ENCODE results near the gene GPRC5A. TPM values are rescaled to one million over a fixed set of nuclear protein-coding genes. Genes with fewer than 3 reads are reported as not detected.

The GPRC5A gene
- total RNA-seq, 1 donor from 2014 or later: 28.7 TPM

DNA sequence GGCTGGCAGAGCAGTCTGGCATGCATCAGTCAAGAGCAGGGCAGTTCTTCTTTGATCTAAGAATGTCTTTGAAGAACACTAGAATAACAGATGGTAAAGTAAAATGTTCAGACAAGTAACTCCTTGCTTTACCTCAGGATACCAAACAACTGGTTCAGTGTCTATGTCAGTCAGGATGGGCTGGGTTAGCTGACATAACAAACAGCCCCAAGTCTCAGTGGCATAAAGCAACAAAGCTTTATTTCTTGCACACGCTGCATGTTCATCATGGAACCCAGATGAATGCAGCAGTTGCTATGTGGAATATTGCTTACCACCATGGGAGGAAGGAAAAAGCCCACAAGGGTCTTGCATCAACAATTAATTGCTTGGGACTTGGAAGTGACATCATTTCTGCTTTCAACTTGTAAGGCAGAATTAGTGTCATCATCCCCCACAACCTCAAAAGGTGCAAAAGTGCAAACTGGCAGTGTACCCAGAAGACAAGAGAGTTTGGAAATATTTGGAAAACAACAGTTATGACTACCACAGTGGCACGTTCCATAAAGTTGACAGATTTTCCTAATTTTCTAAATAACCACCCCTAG, 39.4 kb downstream of the GPRC5A start:
- no peak overlapping the region for H3K4me3 ChIP-seq (ENCODE audit: low read depth, low read length)
- H3K36me3 ChIP-seq (ENCODE audit: control insufficient read depth, insufficient read depth, low read length): no peaks in the 10 kb centered on the region
- no peaks in the 10 kb centered on the region for H3K27me3 ChIP-seq (ENCODE audit: control insufficient read depth, insufficient read depth, low read length)
- TF ChIP-seq, protein P1, sequence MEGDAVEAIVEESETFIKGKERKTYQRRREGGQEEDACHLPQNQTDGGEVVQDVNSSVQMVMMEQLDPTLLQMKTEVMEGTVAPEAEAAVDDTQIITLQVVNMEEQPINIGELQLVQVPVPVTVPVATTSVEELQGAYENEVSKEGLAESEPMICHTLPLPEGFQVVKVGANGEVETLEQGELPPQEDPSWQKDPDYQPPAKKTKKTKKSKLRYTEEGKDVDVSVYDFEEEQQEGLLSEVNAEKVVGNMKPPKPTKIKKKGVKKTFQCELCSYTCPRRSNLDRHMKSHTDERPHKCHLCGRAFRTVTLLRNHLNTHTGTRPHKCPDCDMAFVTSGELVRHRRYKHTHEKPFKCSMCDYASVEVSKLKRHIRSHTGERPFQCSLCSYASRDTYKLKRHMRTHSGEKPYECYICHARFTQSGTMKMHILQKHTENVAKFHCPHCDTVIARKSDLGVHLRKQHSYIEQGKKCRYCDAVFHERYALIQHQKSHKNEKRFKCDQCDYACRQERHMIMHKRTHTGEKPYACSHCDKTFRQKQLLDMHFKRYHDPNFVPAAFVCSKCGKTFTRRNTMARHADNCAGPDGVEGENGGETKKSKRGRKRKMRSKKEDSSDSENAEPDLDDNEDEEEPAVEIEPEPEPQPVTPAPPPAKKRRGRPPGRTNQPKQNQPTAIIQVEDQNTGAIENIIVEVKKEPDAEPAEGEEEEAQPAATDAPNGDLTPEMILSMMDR (IDR thresholded peaks at IDR 0.05; ENCODE audit: insufficient read depth, low read length, poor library complexity, severe bottlenecking): no peak
- no peak for DNase-seq (ENCODE audit: low read depth)

DNA sequence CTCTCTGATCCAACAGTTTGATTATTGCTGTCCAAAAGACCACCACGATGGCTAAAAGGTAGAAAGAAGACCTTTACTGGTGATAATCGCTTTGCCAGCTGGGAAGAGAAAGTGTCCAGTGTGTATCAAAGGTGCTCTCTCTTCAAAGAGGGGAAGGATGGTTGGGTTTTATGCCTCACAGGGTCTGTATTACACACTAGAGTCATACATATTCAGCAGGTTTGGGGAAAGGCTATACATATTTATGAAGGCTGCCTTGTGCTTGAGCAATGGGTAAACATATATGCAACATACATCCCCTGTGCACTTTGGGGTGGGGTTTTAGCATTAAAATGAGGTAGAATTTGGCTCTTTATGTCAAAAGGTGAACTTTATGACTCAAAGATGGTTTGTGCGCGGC, 42.4 kb downstream of the GPRC5A start:
- Histone ChIP-seq H3K27me3 (ENCODE audit: control insufficient read depth, insufficient read depth, low read length) (no peaks in the 10 kb centered on the region), H3K36me3 (ENCODE audit: control insufficient read depth, insufficient read depth, low read length) (no peaks in the 10 kb centered on the region), H3K4me3 (ENCODE audit: low read depth, low read length) (no peak overlapping the region)
- TF ChIP-seq, protein P1 (IDR thresholded peaks at IDR 0.05; ENCODE audit: insufficient read depth, low read length, poor library complexity, severe bottlenecking): no peak
- no peak for DNase-seq (ENCODE audit: low read depth)

DNA sequence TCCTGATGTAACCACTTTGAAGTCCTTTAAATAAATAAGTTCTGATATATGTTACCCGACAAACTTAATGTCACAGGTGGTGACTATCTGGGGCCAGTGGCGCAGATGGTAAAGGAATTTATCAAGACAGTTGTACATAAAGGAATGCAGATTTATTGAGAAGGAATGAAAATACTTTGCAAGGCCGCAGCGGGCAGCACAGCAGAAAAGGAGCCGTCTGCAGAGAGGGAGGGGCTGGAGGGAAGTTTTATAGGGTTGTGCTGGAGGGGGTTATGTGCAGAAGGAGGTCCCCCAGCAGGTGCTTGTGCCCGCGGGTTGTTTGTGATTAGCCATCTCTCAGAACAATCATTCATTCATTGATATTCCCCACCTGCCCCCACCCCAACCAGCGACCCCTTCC, 43.2 kb downstream of the GPRC5A start:
- Histone ChIP-seq H3K27me3 (ENCODE audit: control insufficient read depth, insufficient read depth, low read length) (no peaks in the 10 kb centered on the region), H3K4me3 (ENCODE audit: low read depth, low read length) (no peak overlapping the region), H3K36me3 (ENCODE audit: control insufficient read depth, insufficient read depth, low read length) (no peaks in the 10 kb centered on the region)
- DNase-seq (ENCODE audit: low read depth): no peak
- TF ChIP-seq, protein P1 (IDR thresholded peaks at IDR 0.05; ENCODE audit: insufficient read depth, low read length, poor library complexity, severe bottlenecking): no peak

DNA sequence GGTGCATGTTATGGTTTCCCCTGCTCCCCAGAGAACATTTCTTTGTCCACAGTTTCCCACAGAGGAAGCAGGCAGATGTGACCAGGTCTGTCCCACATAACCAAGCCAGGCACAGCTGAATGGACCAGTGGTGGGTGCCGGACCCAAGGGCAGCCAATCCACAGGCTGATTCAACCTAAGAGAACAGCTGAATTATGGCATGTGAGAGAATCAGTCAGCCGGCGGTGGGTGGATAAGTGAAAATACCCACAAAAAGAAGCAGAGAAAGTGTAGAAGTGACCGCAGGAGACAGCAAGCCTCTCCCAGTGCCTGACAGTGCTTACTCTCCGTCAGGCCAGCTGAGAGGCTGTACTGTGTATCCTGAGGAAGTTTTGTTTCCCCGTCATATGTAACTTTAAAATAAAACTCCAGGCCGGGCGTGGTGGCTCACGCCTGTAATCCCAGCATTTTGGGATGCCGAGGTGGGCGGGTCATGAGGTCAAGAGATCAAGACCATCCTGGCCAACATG, 45.7 kb downstream of the GPRC5A start:
- TF ChIP-seq, protein P1 (IDR thresholded peaks at IDR 0.05; ENCODE audit: insufficient read depth, low read length, poor library complexity, severe bottlenecking): no peak
- DNase-seq (ENCODE audit: low read depth): no peak
- H3K36me3 ChIP-seq (ENCODE audit: control insufficient read depth, insufficient read depth, low read length): no peaks in the 10 kb centered on the region
- no peaks in the 10 kb centered on the region for H3K27me3 ChIP-seq (ENCODE audit: control insufficient read depth, insufficient read depth, low read length)
- H3K4me3 ChIP-seq (ENCODE audit: low read depth, low read length): no peak overlapping the region

DNA sequence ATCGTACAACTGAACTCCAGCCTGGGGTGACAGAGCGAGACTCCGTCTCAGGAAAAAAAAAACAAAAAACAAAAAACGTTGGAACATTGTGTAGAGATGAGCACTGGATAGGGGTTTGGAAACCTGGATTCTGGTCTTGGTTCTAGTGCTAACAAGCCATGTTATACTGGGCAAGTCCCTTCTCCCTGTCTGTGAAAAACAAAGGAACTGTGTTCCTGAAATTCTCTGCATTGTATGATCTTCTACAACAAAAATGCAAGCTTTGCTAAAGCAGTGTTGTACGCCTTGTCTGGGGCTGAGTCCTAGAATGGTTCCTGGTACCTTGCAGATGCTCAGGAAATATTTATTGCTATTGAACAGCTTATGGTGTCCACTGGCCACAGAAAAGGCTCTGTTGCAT, 47.2 kb downstream of the GPRC5A start:
- DNase-seq (ENCODE audit: low read depth): no peak
- no peak overlapping the region for H3K4me3 ChIP-seq (ENCODE audit: low read depth, low read length)
- no peaks in the 10 kb centered on the region for H3K27me3 ChIP-seq (ENCODE audit: control insufficient read depth, insufficient read depth, low read length)
- TF ChIP-seq, protein P1 (IDR thresholded peaks at IDR 0.05; ENCODE audit: insufficient read depth, low read length, poor library complexity, severe bottlenecking): no peak
- H3K36me3 ChIP-seq (ENCODE audit: control insufficient read depth, insufficient read depth, low read length): no peaks in the 10 kb centered on the region

DNA sequence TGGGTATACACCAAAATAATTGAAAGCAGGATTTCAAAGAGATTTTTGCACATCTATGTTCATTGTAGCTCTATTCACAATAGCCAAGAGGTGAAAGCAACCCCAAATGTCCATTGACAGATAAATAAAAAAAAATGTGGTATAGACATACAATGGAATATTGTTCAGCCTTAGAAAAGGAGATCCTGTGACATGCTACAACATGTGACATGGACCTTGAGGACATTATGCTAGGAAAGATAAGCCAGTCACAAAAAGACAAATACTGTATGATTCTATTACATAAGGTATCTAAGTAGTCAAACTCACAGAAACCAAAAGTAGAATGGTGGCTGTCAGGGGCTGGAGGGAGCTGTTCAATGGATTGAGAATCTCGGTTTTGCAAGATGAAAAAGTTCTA, 48.5 kb downstream of the GPRC5A start:
- H3K4me3 ChIP-seq (ENCODE audit: low read depth, low read length): no peak overlapping the region
- H3K27me3 ChIP-seq (ENCODE audit: control insufficient read depth, insufficient read depth, low read length): no peaks in the 10 kb centered on the region
- TF ChIP-seq, protein P1 (IDR thresholded peaks at IDR 0.05; ENCODE audit: insufficient read depth, low read length, poor library complexity, severe bottlenecking): no peak
- DNase-seq (ENCODE audit: low read depth): no peak
- no peaks in the 10 kb centered on the region for H3K36me3 ChIP-seq (ENCODE audit: control insufficient read depth, insufficient read depth, low read length)
